Body of pancreas (tissue), 4 donors: ENCODE measurements around the gene MAP4K3.

ENCODE experiments used
- CTCF ChIP-seq, 7 experiments: fragments of 450-650 bp in 4 of 7; fragments of 200-600 bp in 3 of 7; sonication (generic) in 3 of 7; IDR thresholded peaks; one replicate each; pipeline ENCODE4 v1.5.1; 2016 to 2019; ENCODE audit warnings: antibody characterized with exemption in 7 of 7
- POLR2A ChIP-seq, 3 donors: fragments of 450-650 bp; IDR thresholded peaks; one replicate each; pipeline ENCODE4 v1.6.1; 2016; ENCODE audit warnings: antibody characterized with exemption in 3 of 3, mild to moderate bottlenecking in 2 of 3

- TF ChIP-seq POLR2A (IDR thresholded peaks at IDR 0.05) (no peak), CTCF (IDR thresholded peaks at IDR 0.05) (no peak)
Measured at GRCh38 chr2:39216346-39217191, 220.5 kb downstream of the MAP4K3 start.
